Omental fat pad (tissue), 4 donors: Measurements from ENCODE around the gene IDH2. TPM values are rescaled to one million over a fixed set of nuclear protein-coding genes. Genes with fewer than 3 reads are reported as not detected.
A peak's percentile ranks its signal among the peaks of the same experiment; 100 is the strongest.
"Not testable (repeated sequence)": the region's sequence is repeated elsewhere in the genome, so short reads cannot be mapped to it uniquely, and the experiment has no call there.

Source experiments
- ATAC-seq: fragments of 150-250 bp; one replicate; pipeline ENCODE4 v1.9.1; 2016; ENCODE audit warnings: mild to moderate bottlenecking, moderate library complexity; ENCODE audit not compliant: low FRiP score
- DNase-seq: peaks from one replicate; pipeline ENCODE4 v3.0.0-alpha.2; 2019; ENCODE audit warnings: low spot score
- CTCF ChIP-seq, 3 donors: fragments of 450-650 bp; IDR thresholded peaks; one replicate each; pipeline ENCODE4 v1.5.1; 2016 to 2017; ENCODE audit warnings: antibody characterized with exemption in 3 of 3, mild to moderate bottlenecking in 3 of 3, moderate library complexity in 2 of 3
- total RNA-seq, 4 donors: library from RNA; depleted of rRNA; stranded (reverse); fragments of >200 nt; gene quantifications; one replicate each; pipeline ENCODE4 v1.1.0, GENCODE V29; 2016

IDH2 gene
- 10 to 100 TPM; 24.9 to 43.7 (median 35.2) TPM for total RNA-seq

- DNase-seq, result no peak
- peak; percentile 95 for ATAC-seq
- TF ChIP-seq CTCF (IDR thresholded peaks at IDR 0.05), result no peak
Observed at GRCh38 chr15:90101969-90102890, at the start of gene IDH2. IDH2 (minus strand) TSS chr15:90102468; CDS start chr15:90102390, 78 bp downstream.

GRCh38 chr15:90150551-90150950 lies 48.3 kb upstream of the IDH2 start:
- ATAC-seq, DNase-seq: not testable (repeated sequence)

GRCh38 chr15:90149609-90150340 lies 47.5 kb upstream of the IDH2 start:
- DNase-seq, result no peak
- no peak for ATAC-seq
- no peak for TF ChIP-seq CTCF (IDR thresholded peaks at IDR 0.05)

DNA sequence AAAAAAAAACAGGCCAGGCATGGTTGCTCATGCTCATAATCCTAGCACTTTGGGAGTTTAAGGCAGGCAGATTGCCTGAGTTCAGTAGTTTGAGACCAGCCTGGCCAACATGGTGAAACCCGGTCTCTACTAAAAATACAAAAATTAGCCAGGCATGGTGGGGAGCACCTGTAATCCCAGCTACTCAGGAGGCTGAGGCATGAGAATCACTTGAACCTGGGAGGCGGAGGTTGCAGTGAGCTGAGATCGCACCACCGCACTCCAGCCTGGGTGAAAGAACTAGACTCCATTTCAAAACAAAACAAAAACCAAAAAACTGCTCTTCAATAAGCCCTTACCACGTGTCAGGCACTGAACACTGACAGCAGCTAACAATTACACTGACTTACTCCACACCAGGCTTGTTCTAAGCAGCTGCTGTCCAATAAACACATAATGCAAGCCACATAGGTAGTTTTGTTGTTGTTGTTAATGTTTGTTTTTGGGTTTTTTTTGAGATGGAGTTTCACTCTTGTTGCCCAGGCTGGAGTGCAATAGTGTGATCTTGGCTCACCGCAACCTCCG lies 44.0 kb upstream of the IDH2 start:
- DNase-seq, ATAC-seq: not testable (repeated sequence)

- no peak for DNase-seq
- ATAC-seq, result no peak
- TF ChIP-seq CTCF (IDR thresholded peaks at IDR 0.05), result no peak
Observed at GRCh38 chr15:90145761-90146160, 43.5 kb upstream of the IDH2 start.

GRCh38 chr15:90145259-90145658 lies 43.0 kb upstream of the IDH2 start:
- no peak for ATAC-seq
- no peak for DNase-seq
- no peak for TF ChIP-seq CTCF (IDR thresholded peaks at IDR 0.05)

- DNase-seq, result no peak
- ATAC-seq, result peak; percentile 39
- TF ChIP-seq CTCF (IDR thresholded peaks at IDR 0.05), result no peak
Observed at GRCh38 chr15:90143166-90143655, 40.9 kb upstream of the IDH2 start.
